ENCODE data around the gene CNTNAP2.

GRCh38 chr7:147400221-147400689 is 1283.7 kb downstream of the CNTNAP2 start:
- TF ChIP-seq, protein P1, sequence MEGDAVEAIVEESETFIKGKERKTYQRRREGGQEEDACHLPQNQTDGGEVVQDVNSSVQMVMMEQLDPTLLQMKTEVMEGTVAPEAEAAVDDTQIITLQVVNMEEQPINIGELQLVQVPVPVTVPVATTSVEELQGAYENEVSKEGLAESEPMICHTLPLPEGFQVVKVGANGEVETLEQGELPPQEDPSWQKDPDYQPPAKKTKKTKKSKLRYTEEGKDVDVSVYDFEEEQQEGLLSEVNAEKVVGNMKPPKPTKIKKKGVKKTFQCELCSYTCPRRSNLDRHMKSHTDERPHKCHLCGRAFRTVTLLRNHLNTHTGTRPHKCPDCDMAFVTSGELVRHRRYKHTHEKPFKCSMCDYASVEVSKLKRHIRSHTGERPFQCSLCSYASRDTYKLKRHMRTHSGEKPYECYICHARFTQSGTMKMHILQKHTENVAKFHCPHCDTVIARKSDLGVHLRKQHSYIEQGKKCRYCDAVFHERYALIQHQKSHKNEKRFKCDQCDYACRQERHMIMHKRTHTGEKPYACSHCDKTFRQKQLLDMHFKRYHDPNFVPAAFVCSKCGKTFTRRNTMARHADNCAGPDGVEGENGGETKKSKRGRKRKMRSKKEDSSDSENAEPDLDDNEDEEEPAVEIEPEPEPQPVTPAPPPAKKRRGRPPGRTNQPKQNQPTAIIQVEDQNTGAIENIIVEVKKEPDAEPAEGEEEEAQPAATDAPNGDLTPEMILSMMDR (IDR thresholded peaks at IDR 0.05), result no peak
- TF ChIP-seq POLR2A (IDR thresholded peaks at IDR 0.05) (no peak), EP300 (IDR thresholded peaks at IDR 0.05) (no peak)
